K562 (cell line): ENCODE results near the gene IRF2BP1. TPM values are rescaled to one million over a fixed set of nuclear protein-coding genes. Genes with fewer than 3 reads are reported as not detected.

Source experiments
- ARID2 ChIP-seq: fragments of 450-650 bp; IDR thresholded peaks from 2 replicates; pipeline ENCODE4 v1.6.1; 2017; ENCODE audit warnings: antibody characterized with exemption, mild to moderate bottlenecking
- ATF2 ChIP-seq: sonication (generic); formaldehyde crosslinking; IDR thresholded peaks from 2 replicates; pipeline ENCODE4 v1.8.1; 2022; ENCODE audit warnings: missing genetic modification reagents
- FIP1L1 ChIP-seq: fragments of 200-400 bp; formaldehyde crosslinking; IDR thresholded peaks from 2 replicates; pipeline ENCODE4 v1.6.1; 2018; ENCODE audit warnings: mild to moderate bottlenecking, low read depth, low read length; ENCODE audit not compliant: poor library complexity, severe bottlenecking
- FOS ChIP-seq: IDR thresholded peaks from 3 replicates; pipeline ENCODE4 v1.6.1; 2011; ENCODE audit not compliant: insufficient read length; ENCODE audit errors: extremely low read depth
- HES1 ChIP-seq: fragments of 450-650 bp; IDR thresholded peaks from 2 replicates; pipeline ENCODE4 v1.6.1; 2016; ENCODE audit warnings: low read depth, mild to moderate bottlenecking, moderate library complexity
- MTA3 ChIP-seq: fragments of 450-650 bp; formaldehyde crosslinking; IDR thresholded peaks from 2 replicates; pipeline ENCODE4 v1.6.1; 2017; ENCODE audit warnings: mild to moderate bottlenecking, borderline replicate concordance
- NEUROD1 ChIP-seq: fragments of 150-350 bp; IDR thresholded peaks from 2 replicates; pipeline ENCODE4 v1.6.1; 2014; ENCODE audit warnings: borderline replicate concordance, low read length, low read depth; ENCODE audit not compliant: partially characterized antibody
- NFATC3 ChIP-seq: fragments of 450-650 bp; IDR thresholded peaks from 2 replicates; pipeline ENCODE4 v1.6.1; 2017; ENCODE audit warnings: mild to moderate bottlenecking
- NFXL1 ChIP-seq: fragments of 450-650 bp; formaldehyde crosslinking; IDR thresholded peaks from 2 replicates; pipeline ENCODE4 v1.4.0; 2021; ENCODE audit warnings: mild to moderate bottlenecking
- RUNX1 ChIP-seq: sonication (generic); IDR thresholded peaks from 2 replicates; pipeline ENCODE4 v1.6.1; 2016; ENCODE audit warnings: antibody characterized with exemption, low read depth
- ZNF445 ChIP-seq: fragments of 250-450 bp; sonication (Bioruptor Pico); IDR thresholded peaks from 2 replicates; pipeline ENCODE4 v1.4.0; 2020; ENCODE audit warnings: low read depth, mild to moderate bottlenecking, moderate library complexity
- ZNF778 ChIP-seq: fragments of 450-650 bp; formaldehyde crosslinking; IDR thresholded peaks from 2 replicates; pipeline ENCODE4 v1.4.0; 2020; ENCODE audit warnings: mild to moderate bottlenecking, moderate library complexity
- polyA plus RNA-seq, 8 experiments: library from polyadenylated mRNA; depleted of rRNA in 4 of 8; stranded (reverse) in 5 of 8; unstranded in 3 of 8; fragments of >200 nt; fragmentation: Nextera tagmentation in 2 of 8; fragmentation: Illumina TruSeq in 1 of 8; extraction: Ambion mirVana in 2 of 8; extraction: Trizol in 1 of 8; gene quantifications; 2 replicates each; pipeline versions ENCODE4 v1.2.1 to v1.2.3, GENCODE V29; 2011 to 2014; ENCODE audit warnings: inconsistent platforms in 1 of 8, missing spikeins in 1 of 8
- total RNA-seq, 7 experiments: library from RNA; depleted of rRNA in 6 of 7; stranded (reverse); fragments of >200 nt in 6 of 7; fragmentation: Illumina TruSeq in 2 of 7; extraction: Trizol in 2 of 7; gene quantifications; 2 replicates each; pipeline versions ENCODE4 v1.2.1 to v1.2.3, GENCODE V29; 2011 to 2021; ENCODE audit warnings: low replicate concordance in 1 of 7
- TF ChIP-seq, protein P1 (sequence below): sonication (generic); formaldehyde crosslinking; IDR thresholded peaks from 2 replicates; pipeline ENCODE4 v1.8.0; 2022; ENCODE audit warnings: missing genetic modification reagents, mild to moderate bottlenecking, borderline replicate concordance
- TF ChIP-seq, protein P2 (sequence below), 2 experiments: fragments of 450-650 bp; formaldehyde crosslinking in 1 of 2; IDR thresholded peaks; 2 replicates each; pipeline versions ENCODE4 v1.4.0 to v1.6.1; 2014 to 2020; ENCODE audit warnings: mild to moderate bottlenecking in 2 of 2, borderline replicate concordance in 1 of 2, low read depth in 1 of 2
- TF ChIP-seq, protein P3 (sequence below): sonication (generic); formaldehyde crosslinking; IDR thresholded peaks from 2 replicates; pipeline ENCODE4 v1.8.0; 2022; ENCODE audit warnings: mild to moderate bottlenecking, missing genetic modification reagents

The IRF2BP1 gene
- total and polyA plus RNA-seq, 9 of the 15 experiments (the other 6 are each of a cell fraction or from before 2014, with no cell fraction given): 0.61 to 35.9 (median 3.5) TPM

- TF ChIP-seq HES1 (no peak), NFATC3 (no peak), FOS (no peak), ARID2 (no peak), ZNF778 (CRISPR knock-in tag) (no peak), NEUROD1 (peak; percentile 34), MTA3 (no peak; the same call in 1 of the 2 replicates), ATF2 (no peak), ZNF445 (no peak), RUNX1 (no peak), FIP1L1 (peak; percentile 56), NFXL1 (CRISPR knock-in tag) (no peak)
- TF ChIP-seq, protein P1, sequence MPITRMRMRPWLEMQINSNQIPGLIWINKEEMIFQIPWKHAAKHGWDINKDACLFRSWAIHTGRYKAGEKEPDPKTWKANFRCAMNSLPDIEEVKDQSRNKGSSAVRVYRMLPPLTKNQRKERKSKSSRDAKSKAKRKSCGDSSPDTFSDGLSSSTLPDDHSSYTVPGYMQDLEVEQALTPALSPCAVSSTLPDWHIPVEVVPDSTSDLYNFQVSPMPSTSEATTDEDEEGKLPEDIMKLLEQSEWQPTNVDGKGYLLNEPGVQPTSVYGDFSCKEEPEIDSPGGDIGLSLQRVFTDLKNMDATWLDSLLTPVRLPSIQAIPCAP (CRISPR knock-in tag): no peak
- TF ChIP-seq, protein P2, sequence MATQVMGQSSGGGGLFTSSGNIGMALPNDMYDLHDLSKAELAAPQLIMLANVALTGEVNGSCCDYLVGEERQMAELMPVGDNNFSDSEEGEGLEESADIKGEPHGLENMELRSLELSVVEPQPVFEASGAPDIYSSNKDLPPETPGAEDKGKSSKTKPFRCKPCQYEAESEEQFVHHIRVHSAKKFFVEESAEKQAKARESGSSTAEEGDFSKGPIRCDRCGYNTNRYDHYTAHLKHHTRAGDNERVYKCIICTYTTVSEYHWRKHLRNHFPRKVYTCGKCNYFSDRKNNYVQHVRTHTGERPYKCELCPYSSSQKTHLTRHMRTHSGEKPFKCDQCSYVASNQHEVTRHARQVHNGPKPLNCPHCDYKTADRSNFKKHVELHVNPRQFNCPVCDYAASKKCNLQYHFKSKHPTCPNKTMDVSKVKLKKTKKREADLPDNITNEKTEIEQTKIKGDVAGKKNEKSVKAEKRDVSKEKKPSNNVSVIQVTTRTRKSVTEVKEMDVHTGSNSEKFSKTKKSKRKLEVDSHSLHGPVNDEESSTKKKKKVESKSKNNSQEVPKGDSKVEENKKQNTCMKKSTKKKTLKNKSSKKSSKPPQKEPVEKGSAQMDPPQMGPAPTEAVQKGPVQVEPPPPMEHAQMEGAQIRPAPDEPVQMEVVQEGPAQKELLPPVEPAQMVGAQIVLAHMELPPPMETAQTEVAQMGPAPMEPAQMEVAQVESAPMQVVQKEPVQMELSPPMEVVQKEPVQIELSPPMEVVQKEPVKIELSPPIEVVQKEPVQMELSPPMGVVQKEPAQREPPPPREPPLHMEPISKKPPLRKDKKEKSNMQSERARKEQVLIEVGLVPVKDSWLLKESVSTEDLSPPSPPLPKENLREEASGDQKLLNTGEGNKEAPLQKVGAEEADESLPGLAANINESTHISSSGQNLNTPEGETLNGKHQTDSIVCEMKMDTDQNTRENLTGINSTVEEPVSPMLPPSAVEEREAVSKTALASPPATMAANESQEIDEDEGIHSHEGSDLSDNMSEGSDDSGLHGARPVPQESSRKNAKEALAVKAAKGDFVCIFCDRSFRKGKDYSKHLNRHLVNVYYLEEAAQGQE (IDR thresholded peaks at IDR 0.05; ENCODE audit: borderline replicate concordance): no peak
- TF ChIP-seq, protein P2 (CRISPR knock-in tag; IDR thresholded peaks at IDR 0.05; ENCODE audit: low read depth): peak; percentile 48
- TF ChIP-seq, protein P3, sequence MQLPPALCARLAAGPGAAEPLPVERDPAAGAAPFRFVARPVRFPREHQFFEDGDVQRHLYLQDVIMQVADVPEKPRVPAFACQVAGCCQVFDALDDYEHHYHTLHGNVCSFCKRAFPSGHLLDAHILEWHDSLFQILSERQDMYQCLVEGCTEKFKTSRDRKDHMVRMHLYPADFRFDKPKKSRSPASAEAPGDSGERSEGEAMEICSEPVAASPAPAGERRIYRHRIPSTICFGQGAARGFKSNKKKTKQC (CRISPR knock-in tag): no peak
These were observed 17.0 kb upstream of the IRF2BP1 start (continued) for GRCh38 chr19:45902651-45903625.
